Measurements from ENCODE around the gene CLDN15.

GRCh38 chr7:101239191-101239950 lies 1.8 kb upstream of the CLDN15 start:
- TF ChIP-seq, protein P1, sequence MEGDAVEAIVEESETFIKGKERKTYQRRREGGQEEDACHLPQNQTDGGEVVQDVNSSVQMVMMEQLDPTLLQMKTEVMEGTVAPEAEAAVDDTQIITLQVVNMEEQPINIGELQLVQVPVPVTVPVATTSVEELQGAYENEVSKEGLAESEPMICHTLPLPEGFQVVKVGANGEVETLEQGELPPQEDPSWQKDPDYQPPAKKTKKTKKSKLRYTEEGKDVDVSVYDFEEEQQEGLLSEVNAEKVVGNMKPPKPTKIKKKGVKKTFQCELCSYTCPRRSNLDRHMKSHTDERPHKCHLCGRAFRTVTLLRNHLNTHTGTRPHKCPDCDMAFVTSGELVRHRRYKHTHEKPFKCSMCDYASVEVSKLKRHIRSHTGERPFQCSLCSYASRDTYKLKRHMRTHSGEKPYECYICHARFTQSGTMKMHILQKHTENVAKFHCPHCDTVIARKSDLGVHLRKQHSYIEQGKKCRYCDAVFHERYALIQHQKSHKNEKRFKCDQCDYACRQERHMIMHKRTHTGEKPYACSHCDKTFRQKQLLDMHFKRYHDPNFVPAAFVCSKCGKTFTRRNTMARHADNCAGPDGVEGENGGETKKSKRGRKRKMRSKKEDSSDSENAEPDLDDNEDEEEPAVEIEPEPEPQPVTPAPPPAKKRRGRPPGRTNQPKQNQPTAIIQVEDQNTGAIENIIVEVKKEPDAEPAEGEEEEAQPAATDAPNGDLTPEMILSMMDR (conservative IDR thresholded peaks at IDR 0.05; ENCODE audit: low read length) = no peak
- TF ChIP-seq EZH2phosphoT487 (IDR thresholded peaks at IDR 0.05; ENCODE audit: borderline replicate concordance, low read depth, low read length) = no peak

Data from OCI-LY7 (cell line).